OCI-LY1 (cell line): Measurements from ENCODE around the gene SLC35D2.

Experiments
- H2AFZ ChIP-seq: fragments of 200-600 bp; sonication (generic), shearing (Covaris generic); 2 replicates; pipeline ENCODE4 v1.6.0; 2014; ENCODE audit warnings: antibody characterized with exemption, mild to moderate bottlenecking, low read length
- H3F3A ChIP-seq: fragments of 200-600 bp; sonication (generic), shearing (Covaris generic); 2 replicates; pipeline ENCODE4 v1.6.0; 2014; ENCODE audit warnings: mild to moderate bottlenecking, antibody characterized with exemption, low read length, moderate library complexity; ENCODE audit not compliant: insufficient read depth
- H3K27ac ChIP-seq: fragments of 200-600 bp; sonication (generic); 2 replicates; pipeline ENCODE4 v1.5.1; 2014; ENCODE audit warnings: low read length, mixed run types, mild to moderate bottlenecking, low read depth; ENCODE audit not compliant: poor library complexity, severe bottlenecking
- H3K27me3 ChIP-seq: fragments of 200-600 bp; sonication (generic); 2 replicates; pipeline ENCODE4 v1.6.0; 2014; ENCODE audit warnings: antibody characterized with exemption, mild to moderate bottlenecking, low read length, moderate library complexity; ENCODE audit not compliant: insufficient read depth
- H3K36me3 ChIP-seq: fragments of 200-600 bp; sonication (generic); 2 replicates; pipeline ENCODE4 v1.6.1; 2014; ENCODE audit warnings: mild to moderate bottlenecking, antibody characterized with exemption, low read length, moderate library complexity, mixed read lengths; ENCODE audit not compliant: insufficient read depth
- H3K4me1 ChIP-seq: fragments of 200-600 bp; sonication (generic); 2 replicates; pipeline ENCODE4 v1.5.1; 2014; ENCODE audit warnings: mild to moderate bottlenecking, low read length, moderate library complexity; ENCODE audit not compliant: insufficient read depth, severe bottlenecking
- H3K4me2 ChIP-seq: fragments of 200-600 bp; sonication (generic), shearing (Covaris generic); 2 replicates; pipeline ENCODE4 v1.6.1; 2014; ENCODE audit warnings: low read length
- H3K4me3 ChIP-seq: fragments of 200-600 bp; sonication (generic); 2 replicates; pipeline ENCODE4 v1.5.1; 2014; ENCODE audit warnings: low read length, low read depth, mild to moderate bottlenecking, mixed read lengths; ENCODE audit not compliant: poor library complexity, severe bottlenecking
- H3K79me2 ChIP-seq: fragments of 200-600 bp; shearing (Covaris generic); 2 replicates; pipeline ENCODE4 v1.6.1; 2016; ENCODE audit warnings: mixed run types, low read length, mixed read lengths; ENCODE audit not compliant: insufficient read depth
- H3K9ac ChIP-seq: fragments of 200-600 bp; sonication (generic), shearing (Covaris generic); 2 replicates; pipeline ENCODE4 v1.6.1; 2014; ENCODE audit warnings: mild to moderate bottlenecking, low read length, mixed read lengths
- H3K9me2 ChIP-seq: fragments of 200-600 bp; sonication (generic), shearing (Covaris generic); 2 replicates; pipeline ENCODE4 v1.6.1; 2014; ENCODE audit warnings: low read depth, mild to moderate bottlenecking, low read length, mixed read lengths
- H3K9me3 ChIP-seq: fragments of 200-600 bp; shearing (Covaris generic); 2 replicates; pipeline ENCODE4 v1.6.1; 2014; ENCODE audit warnings: low read length, mixed read lengths
- H4K20me1 ChIP-seq: fragments of 200-600 bp; sonication (generic), shearing (Covaris generic); 2 replicates; pipeline ENCODE4 v1.6.0; 2016; ENCODE audit warnings: mild to moderate bottlenecking, low read length; ENCODE audit not compliant: insufficient read depth
- CTCF ChIP-seq: fragments of 200-600 bp; sonication (generic), shearing (Covaris generic); IDR thresholded peaks from 2 replicates; pipeline ENCODE4 v1.5.1; 2017; ENCODE audit warnings: mild to moderate bottlenecking, antibody characterized with exemption, low read length, moderate library complexity, mixed read lengths
- EZH2 ChIP-seq: fragments of 200-600 bp; sonication (generic), shearing (Covaris generic); IDR thresholded peaks from 2 replicates; pipeline ENCODE4 v1.8.0; 2017; ENCODE audit warnings: borderline replicate concordance, mixed run types, mild to moderate bottlenecking, antibody characterized with exemption, low read length, moderate library complexity, mixed read lengths

Gene SLC35D2

GRCh38 chr9:96398582-96399324 is 15.2 kb upstream of the SLC35D2 start:
- H3K9ac ChIP-seq = no peak overlapping the region
- no peak overlapping the region for H2AFZ ChIP-seq
- H3K4me3 ChIP-seq = no peak overlapping the region
- no peaks in the 10 kb centered on the region for H3K9me2 ChIP-seq
- H3K27me3 ChIP-seq = no peaks in the 10 kb centered on the region
- peaks cover 51% of the 10 kb centered on the region for H3K79me2 ChIP-seq
- H3F3A ChIP-seq = no peaks in the 10 kb centered on the region
- peak overlapping the region; percentile 77 for H3K27ac ChIP-seq
- peaks cover 23% of the 10 kb centered on the region for H3K4me1 ChIP-seq
- H3K4me2 ChIP-seq = peak overlapping the region; percentile 9; the same call in 1 of the 2 replicates
- no peaks in the 10 kb centered on the region for H4K20me1 ChIP-seq
- H3K36me3 ChIP-seq = peaks cover 54% of the 10 kb centered on the region
- no peak for TF ChIP-seq CTCF
- no peak for TF ChIP-seq EZH2
- H3K9me3 ChIP-seq = no peaks in the 10 kb centered on the region

- H3K9me2 ChIP-seq = no peaks in the 10 kb centered on the region
- no peaks in the 10 kb centered on the region for H4K20me1 ChIP-seq
- H3K9ac ChIP-seq = no peak overlapping the region
- no peaks in the 10 kb centered on the region for H3K9me3 ChIP-seq
- H3K4me3 ChIP-seq = no peak overlapping the region
- H3K27ac ChIP-seq = no peak overlapping the region
- H2AFZ ChIP-seq = no peak overlapping the region
- peaks cover 73% of the 10 kb centered on the region for H3K36me3 ChIP-seq
- peaks cover 30% of the 10 kb centered on the region for H3K79me2 ChIP-seq
- H3F3A ChIP-seq = no peaks in the 10 kb centered on the region
- H3K4me1 ChIP-seq = peaks cover 23% of the 10 kb centered on the region
- no peaks in the 10 kb centered on the region for H3K27me3 ChIP-seq
- TF ChIP-seq CTCF (no peak), EZH2 (no peak)
- no peak overlapping the region for H3K4me2 ChIP-seq
Observed at GRCh38 chr9:96395964-96396363, 12.5 kb upstream of the SLC35D2 start.

GRCh38 chr9:96394832-96395496 is 11.5 kb upstream of the SLC35D2 start:
- H3K4me1 ChIP-seq = peaks cover 15% of the 10 kb centered on the region
- H4K20me1 ChIP-seq = no peaks in the 10 kb centered on the region
- no peak overlapping the region for H3K4me2 ChIP-seq
- no peaks in the 10 kb centered on the region for H3F3A ChIP-seq
- no peak overlapping the region for H3K9ac ChIP-seq
- TF ChIP-seq EZH2 (no peak), CTCF (no peak)
- peaks cover 77% of the 10 kb centered on the region for H3K36me3 ChIP-seq
- H3K9me2 ChIP-seq = no peaks in the 10 kb centered on the region
- no peaks in the 10 kb centered on the region for H3K9me3 ChIP-seq
- no peak overlapping the region for H2AFZ ChIP-seq
- no peak overlapping the region for H3K27ac ChIP-seq
- no peak overlapping the region for H3K4me3 ChIP-seq
- peaks cover 20% of the 10 kb centered on the region for H3K79me2 ChIP-seq
- no peaks in the 10 kb centered on the region for H3K27me3 ChIP-seq
